HG03280 (cell line): ENCODE measurements around the gene CCDC167.
"Not testable (repeated sequence)": the region's sequence is repeated elsewhere in the genome, so short reads cannot be mapped to it uniquely, and the experiment has no call there.

Experiments
- ATAC-seq: cut with Tn5 transposase; IDR thresholded peaks from one replicate; pipeline ENCODE4 v1.9.1; 2021; ENCODE audit warnings: mild to moderate bottlenecking, moderate library complexity; ENCODE audit not compliant: unreplicated experiment

The CCDC167 gene

DNA sequence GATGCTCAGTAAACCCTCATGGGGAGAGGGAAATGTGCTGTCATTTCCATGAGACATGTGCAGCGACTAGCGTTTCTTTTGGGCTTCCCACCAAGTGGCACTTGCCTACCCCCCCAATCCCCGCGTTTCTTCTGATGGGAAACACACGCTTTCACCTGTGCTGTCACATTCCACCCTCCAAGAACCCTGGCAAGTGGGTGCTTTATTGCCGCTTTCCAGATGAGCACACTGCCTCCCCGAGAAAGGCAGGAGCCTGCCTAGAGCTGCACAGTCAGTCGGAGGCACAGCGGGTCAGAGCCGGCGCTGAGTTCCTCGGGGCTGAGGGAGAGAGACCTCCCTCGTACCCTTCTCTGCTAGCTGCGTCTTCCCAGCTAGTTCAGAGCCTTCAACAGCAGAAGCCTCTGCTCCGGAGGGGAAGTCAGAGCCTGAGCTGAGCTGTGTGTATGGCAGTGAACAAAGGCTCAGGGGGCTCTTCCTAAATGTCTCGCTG lies 12.3 kb upstream of the CCDC167 start:
- no peak for ATAC-seq

DNA sequence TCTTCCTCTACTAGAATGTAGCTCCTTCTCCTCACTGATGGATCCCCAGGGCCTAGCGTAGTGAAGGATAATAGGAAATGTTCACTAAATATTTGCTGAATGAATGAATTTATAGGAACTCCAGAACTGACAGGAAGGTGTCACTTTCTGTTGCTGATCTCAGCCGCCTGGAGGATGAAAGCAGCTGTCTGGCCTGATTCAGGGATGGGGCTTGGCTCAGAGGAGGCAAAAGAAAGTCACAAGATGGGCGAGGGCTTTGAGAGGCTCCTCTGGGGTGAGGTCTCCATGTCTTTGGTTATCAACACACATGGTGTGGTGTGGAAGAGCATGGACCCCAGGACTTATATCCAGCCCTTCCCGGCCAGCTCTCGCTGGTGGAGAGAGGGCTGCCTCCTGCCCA lies 11.5 kb upstream of the CCDC167 start:
- ATAC-seq, result no peak

DNA sequence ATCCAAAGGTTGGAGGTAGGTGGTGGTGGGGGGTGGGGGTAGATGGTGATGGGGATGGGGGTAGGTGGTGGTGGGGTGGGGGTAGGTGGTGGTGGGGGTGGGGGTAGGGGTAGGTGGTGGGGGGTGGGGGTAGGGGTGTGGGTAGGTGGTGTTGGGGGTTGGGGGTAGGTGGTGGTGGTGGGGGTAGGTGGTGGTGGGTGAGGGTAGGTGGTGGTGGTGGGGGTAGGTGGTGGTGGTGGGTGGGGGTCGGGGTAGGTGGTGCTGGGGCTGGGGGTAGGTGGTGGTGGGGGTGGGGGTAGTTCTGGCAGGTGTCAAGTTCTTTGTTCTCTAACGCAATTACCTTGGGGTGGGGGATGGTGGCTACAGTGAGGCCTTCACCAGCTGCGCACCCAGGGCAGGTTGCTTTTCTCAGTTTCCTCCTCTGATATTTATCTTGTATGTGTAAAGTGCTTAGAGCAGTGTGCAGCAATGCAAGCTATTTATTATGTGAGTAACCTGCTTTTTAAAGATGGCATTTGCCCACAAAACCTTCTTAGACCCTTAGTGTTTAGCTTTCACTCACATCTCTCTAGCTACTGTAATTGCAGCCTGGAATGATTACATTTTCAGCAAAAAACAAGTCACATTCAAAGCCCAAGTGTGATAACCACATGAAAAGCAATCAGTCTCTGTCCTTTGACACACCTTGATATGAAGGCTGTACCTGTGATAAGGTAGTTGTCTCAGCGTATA lies 8.2 kb upstream of the CCDC167 start:
- ATAC-seq, result no peak

DNA sequence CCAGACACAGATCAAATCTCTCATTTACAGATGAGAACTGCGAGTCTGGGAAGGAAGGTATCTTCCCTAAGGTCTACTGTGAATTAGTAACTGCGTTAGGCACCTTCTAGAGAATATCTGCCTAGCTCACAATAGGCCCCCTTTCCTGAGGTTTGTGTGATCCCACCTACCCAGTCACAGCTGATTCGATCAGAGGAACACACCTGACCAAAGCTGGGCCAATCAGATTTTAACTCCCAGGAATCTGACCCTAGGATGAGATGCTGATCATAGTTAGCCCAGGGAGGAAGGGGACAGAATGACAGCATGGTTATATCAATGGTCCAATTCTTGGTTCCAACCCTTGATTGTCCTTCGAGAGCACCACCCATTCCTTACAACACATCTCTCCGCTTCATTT lies 7.4 kb upstream of the CCDC167 start:
- no peak for ATAC-seq

DNA sequence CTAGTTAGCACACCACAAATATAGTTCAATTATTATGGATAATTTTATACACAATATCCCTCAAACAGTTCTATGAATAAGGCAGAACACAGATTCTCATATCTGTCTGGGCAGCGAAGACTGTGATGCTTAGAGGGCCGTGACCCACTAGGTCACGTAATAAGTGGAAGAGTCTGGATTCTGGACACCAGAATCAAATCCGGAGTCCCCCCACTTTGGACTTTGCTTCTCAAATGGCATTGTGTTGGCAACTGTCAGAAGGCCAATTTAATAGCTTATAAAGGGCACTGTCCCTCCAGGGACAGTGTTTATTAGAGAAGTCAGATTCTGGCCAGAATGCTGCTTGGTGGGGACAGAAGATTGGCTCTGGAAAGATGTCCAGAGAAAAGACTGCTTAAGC lies 6.8 kb upstream of the CCDC167 start:
- ATAC-seq, result no peak

DNA sequence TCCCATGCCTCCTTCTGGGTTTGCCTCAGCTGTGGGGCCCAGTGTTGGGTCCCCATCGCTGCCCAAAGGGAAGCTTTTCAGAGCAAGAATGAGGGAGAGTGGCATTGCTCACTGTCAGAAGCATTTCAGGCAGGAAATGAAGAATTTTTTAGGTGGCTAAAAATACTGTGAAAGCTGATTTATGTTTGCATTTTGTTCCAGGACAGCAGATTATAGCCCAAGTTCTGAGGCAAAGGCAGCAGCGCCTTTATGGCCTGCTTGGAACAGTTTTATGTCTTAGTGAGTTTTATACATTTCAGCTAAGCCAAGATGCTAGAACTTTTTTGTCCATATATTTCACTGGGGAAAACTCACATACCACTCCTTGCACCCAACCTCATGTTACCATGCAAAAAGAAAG lies 4.3 kb upstream of the CCDC167 start:
- no peak for ATAC-seq

GRCh38 chr6:37503309-37503965 lies 3.7 kb upstream of the CCDC167 start:
- no peak for ATAC-seq

GRCh38 chr6:37502703-37503291 lies 3.1 kb upstream of the CCDC167 start:
- no peak for ATAC-seq

GRCh38 chr6:37501632-37502491 lies 2.2 kb upstream of the CCDC167 start:
- ATAC-seq, result no peak

- ATAC-seq, result not testable (repeated sequence)
Observed at GRCh38 chr6:37500904-37501303, 1.2 kb upstream of the CCDC167 start.

DNA sequence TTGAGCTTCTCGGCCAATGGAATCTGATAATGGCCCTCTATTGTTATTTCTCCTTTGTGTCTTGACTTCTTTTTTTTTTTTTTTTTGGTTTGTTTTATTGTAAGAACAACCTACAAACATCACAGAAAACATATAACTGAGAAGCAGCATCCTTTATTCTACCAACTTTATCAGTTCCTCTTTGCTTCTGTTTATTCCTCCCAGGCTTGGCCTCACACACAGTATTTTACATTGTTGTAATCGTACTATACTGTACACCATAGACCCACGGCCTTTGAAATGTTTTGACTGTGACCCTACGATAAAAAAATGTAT lies 558 bp upstream of the CCDC167 start:
- no peak for ATAC-seq

GRCh38 chr6:37496951-37497885 lies 2.5 kb downstream of the CCDC167 start:
- no peak for ATAC-seq

DNA sequence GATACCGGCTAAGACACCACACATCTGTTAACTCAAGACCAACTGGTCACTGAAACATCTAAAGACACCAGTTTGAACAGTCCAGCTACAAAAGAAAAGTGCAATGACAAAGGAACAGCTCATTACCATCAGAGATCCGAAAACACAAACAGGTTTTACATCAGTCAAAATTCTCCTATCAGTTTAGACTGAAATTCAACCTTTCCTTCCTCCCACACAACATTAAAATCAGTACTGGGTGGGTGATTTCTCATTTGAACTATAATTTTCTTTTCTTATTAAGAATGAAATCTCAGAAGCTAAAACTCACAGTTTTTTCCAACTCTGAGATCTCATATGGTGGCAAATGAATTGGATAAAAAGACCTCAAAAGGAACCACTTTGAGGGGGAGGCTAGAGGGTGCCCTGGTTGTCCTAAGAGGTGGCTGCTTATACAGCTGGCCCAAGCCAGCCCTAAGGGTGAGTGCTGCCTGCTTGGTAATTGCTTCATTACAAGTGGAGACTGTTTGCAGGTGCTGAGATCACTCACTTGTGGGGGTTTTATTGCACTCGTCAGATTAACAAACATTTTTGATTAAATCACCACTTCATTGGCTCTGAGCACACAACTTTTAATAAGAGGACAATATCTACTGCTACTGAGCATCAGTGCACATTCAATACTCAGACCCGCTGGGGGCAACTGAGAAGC lies 4.3 kb downstream of the CCDC167 start:
- no peak for ATAC-seq

- no peak for ATAC-seq
Observed at GRCh38 chr6:37493661-37493995, 6.1 kb downstream of the CCDC167 start.

DNA sequence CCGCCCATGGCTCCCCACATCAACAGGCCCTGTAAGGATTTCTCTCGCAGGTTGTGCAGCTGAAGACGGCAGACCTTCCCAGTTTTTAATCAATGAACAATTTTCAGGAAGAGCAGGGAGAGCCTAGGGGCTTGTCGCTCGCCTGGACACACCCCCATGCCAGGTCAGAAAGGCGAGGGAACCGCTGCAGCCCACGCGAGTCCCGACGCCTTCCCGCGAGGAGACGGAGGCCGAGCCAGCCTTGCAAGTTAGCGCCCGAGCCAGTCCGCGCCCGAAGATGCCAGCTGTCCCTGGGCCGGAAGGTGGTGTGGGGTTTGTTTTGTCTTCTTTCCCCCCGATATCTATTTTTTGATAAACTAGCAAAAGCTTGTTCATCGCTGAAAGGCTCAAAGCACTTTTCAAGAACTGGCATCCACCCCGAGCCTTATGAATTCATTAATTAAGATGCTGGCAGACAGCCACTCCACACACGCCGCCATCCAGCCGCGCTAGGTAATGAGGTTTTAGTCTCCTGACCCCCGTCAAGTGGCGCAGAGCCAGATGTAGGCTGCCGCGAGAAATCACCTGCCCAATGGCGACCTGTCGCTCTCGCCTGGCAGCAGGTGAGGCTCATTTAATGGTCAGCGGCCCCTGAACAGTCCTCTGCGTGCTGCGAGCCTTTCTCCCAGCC lies 6.6 kb downstream of the CCDC167 start:
- ATAC-seq, result no peak

DNA sequence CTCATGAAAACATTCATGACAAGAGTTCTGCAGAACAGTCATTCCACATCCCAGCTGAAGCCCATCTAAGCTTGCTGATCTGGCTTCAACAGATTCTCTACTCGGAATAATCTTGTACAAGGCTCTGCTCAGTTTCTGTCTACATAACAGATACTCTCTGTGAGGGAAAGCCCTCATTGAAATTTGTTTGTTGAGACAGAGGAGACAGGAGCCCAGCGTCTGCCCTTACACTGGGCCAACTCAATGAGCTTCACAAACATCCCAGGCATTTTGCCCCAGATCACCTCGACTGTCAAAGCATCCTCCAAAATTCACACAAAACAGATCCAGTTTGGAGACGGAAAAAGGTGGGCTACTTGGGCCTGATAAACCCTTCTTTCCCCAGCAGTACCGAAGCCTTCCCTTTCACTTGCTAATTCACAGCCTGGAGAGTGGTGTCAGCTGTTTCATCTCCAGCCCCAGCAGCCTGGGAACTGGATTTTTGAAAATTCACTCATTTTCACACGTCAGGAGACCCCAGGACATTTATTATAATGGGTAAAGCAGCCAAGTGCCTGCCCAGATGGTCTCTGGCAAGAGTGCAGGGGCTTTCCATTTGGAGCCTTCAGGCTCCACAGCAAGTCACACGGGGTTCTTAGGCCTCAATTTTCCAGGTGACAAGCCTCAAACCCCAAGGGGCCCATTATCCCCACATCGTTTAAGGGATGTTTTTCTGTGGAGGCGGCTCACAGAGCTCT lies 7.3 kb downstream of the CCDC167 start:
- no peak for ATAC-seq

DNA sequence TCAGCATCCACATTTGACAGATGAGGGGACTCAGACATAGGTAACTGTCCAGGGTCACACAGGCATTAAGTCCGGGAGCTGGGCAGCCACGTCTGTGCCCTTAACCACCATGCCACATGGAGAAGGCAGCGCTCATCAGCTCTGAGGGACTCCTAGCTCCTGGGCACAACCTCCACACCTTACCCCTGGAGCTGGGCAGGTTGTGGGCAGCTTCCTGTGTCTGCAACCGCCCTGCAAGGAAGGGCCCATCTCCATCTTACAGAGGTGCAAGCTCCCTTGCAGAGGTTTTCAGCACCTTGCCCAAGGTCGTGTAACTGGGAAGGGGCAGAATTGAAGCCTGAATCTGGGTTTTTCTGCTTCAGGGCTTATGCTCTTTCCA lies 7.9 kb downstream of the CCDC167 start:
- ATAC-seq, result no peak

- ATAC-seq, result no peak
Observed at GRCh38 chr6:37491171-37491829, 8.4 kb downstream of the CCDC167 start.
